ENCODE data around the gene BRAT1. TPM values are rescaled to one million over a fixed set of nuclear protein-coding genes. Genes with fewer than 3 reads are reported as not detected.

Gene BRAT1
- total RNA-seq, 2 experiments from 2014 or later, result 24.1 to 24.5 TPM

GRCh38 chr7:2598154-2598823 is 43.0 kb upstream of the BRAT1 start:
- Histone ChIP-seq H3K9me3 (ENCODE audit: control insufficient read depth in 1 of 2, insufficient read depth in 1 of 2, low read length in 2 of 2) (no peaks in the 10 kb centered on the region), H3K4me1 (ENCODE audit: insufficient read depth, low read length) (no peaks in the 10 kb centered on the region), H3K27ac (ENCODE audit: low read depth in 1 of 2, low read length in 2 of 2) (no peak overlapping the region), H3K4me3 (ENCODE audit: low read length) (no peak overlapping the region), H3K36me3 (ENCODE audit: insufficient read depth, low read length) (peaks cover 14% of the 10 kb centered on the region), H3K27me3 (ENCODE audit: control insufficient read depth in 1 of 2, insufficient read depth in 2 of 2, low read length in 2 of 2) (no peaks in the 10 kb centered on the region)
- Mint-ChIP-seq H3K27me3 (no peaks in the 10 kb centered on the region), H3K4me3 (no peak overlapping the region), H3K4me1 (ENCODE audit: low read depth) (no peaks in the 10 kb centered on the region), H3K27ac (no peak overlapping the region), H3K36me3 (ENCODE audit: low read depth) (peaks cover 22% of the 10 kb centered on the region), H3K9me3 (no peaks in the 10 kb centered on the region)
- ChIA-PET POLR2A (no interaction called here), CTCF (no interaction called here)
- TF ChIP-seq CTCF (IDR thresholded peaks at IDR 0.05), result no peak
- ATAC-seq (ENCODE audit: poor library complexity) (no peak), DNase-seq (no peak)
- intact Hi-C loops (cut with DNase I, micrococcal nuclease), result no loop called here

GRCh38 chr7:2597273-2597640 is 41.9 kb upstream of the BRAT1 start:
- ChIA-PET POLR2A (no interaction called here), CTCF (no interaction called here)
- H3K36me3 Mint-ChIP-seq (ENCODE audit: low read depth), result peaks cover 24% of the 10 kb centered on the region
- intact Hi-C loops (cut with DNase I, micrococcal nuclease), result no loop called here
- no peaks in the 10 kb centered on the region for H3K4me1 Mint-ChIP-seq (ENCODE audit: low read depth)
- Histone ChIP-seq H3K36me3 (ENCODE audit: insufficient read depth, low read length) (peaks cover 24% of the 10 kb centered on the region), H3K27ac (ENCODE audit: low read depth in 1 of 2, low read length in 2 of 2) (no peak overlapping the region), H3K27me3 (ENCODE audit: control insufficient read depth in 1 of 2, insufficient read depth in 2 of 2, low read length in 2 of 2) (no peaks in the 10 kb centered on the region), H3K9me3 (ENCODE audit: control insufficient read depth in 1 of 2, insufficient read depth in 1 of 2, low read length in 2 of 2) (no peaks in the 10 kb centered on the region), H3K4me3 (ENCODE audit: low read length) (no peak overlapping the region), H3K4me1 (ENCODE audit: insufficient read depth, low read length) (no peaks in the 10 kb centered on the region)
- H3K27ac Mint-ChIP-seq, result no peak overlapping the region
- ATAC-seq (ENCODE audit: poor library complexity) (no peak), DNase-seq (no peak)
- no peaks in the 10 kb centered on the region for H3K9me3 Mint-ChIP-seq
- H3K27me3 Mint-ChIP-seq, result no peaks in the 10 kb centered on the region
- H3K4me3 Mint-ChIP-seq, result no peak overlapping the region
- no peak for TF ChIP-seq CTCF (IDR thresholded peaks at IDR 0.05)

GRCh38 chr7:2596464-2597272 is 41.3 kb upstream of the BRAT1 start:
- ATAC-seq (ENCODE audit: poor library complexity) (no peak), DNase-seq (no peak)
- POLR2A ChIA-PET, result no interaction called here
- Mint-ChIP-seq H3K36me3 (ENCODE audit: low read depth) (peaks cover 28% of the 10 kb centered on the region), H3K27me3 (no peaks in the 10 kb centered on the region), H3K9me3 (no peaks in the 10 kb centered on the region), H3K27ac (no peak overlapping the region), H3K4me3 (no peak overlapping the region), H3K4me1 (ENCODE audit: low read depth) (no peaks in the 10 kb centered on the region)
- H3K4me3 ChIP-seq (ENCODE audit: low read length), result no peak overlapping the region
- H3K36me3 ChIP-seq (ENCODE audit: insufficient read depth, low read length), result peaks cover 24% of the 10 kb centered on the region
- no peak for TF ChIP-seq CTCF (IDR thresholded peaks at IDR 0.05)
- no peaks in the 10 kb centered on the region for H3K27me3 ChIP-seq (ENCODE audit: control insufficient read depth in 1 of 2, insufficient read depth in 2 of 2, low read length in 2 of 2)
- CTCF ChIA-PET, result no interaction called here
- H3K4me1 ChIP-seq (ENCODE audit: insufficient read depth, low read length), result no peaks in the 10 kb centered on the region
- H3K9me3 ChIP-seq (ENCODE audit: control insufficient read depth in 1 of 2, insufficient read depth in 1 of 2, low read length in 2 of 2), result no peaks in the 10 kb centered on the region
- intact Hi-C loops (cut with DNase I, micrococcal nuclease), result no loop called here
- H3K27ac ChIP-seq (ENCODE audit: low read depth in 1 of 2, low read length in 2 of 2), result no peak overlapping the region

Data from CD4-positive, alpha-beta T cell (primary cell).